ENCODE measurements around the gene HMGN3. TPM values are rescaled to one million over a fixed set of nuclear protein-coding genes. Genes with fewer than 3 reads are reported as not detected.

The HMGN3 gene
- polyA plus RNA-seq, 1 of the 3 experiments (the other 2 are of a cell fraction), result 64.5 TPM

- Histone ChIP-seq H3K79me2 (ENCODE audit: insufficient read depth) (no peaks in the 10 kb centered on the region), H3K36me3 (replicated peaks in 1 of 2; ENCODE audit: control insufficient read depth in 1 of 2, insufficient read depth in 2 of 2, low read length in 1 of 2) (no peaks in the 10 kb centered on the region), H3K9ac (no peak overlapping the region), H3K9me2 (no peaks in the 10 kb centered on the region), H3K27ac (ENCODE audit: low read depth in 2 of 2, low read length in 1 of 2) (no peak overlapping the region), H3K4me1 (ENCODE audit: control insufficient read depth in 1 of 2, insufficient read depth in 2 of 2, low read depth in 1 of 2, low read length in 1 of 2) (no peaks in the 10 kb centered on the region; a peak in 1 of 4 replicates), H3K27me3 (ENCODE audit: insufficient read depth) (no peaks in the 10 kb centered on the region), H2AFZ (ENCODE audit: low read depth) (no peak overlapping the region), H3F3A (replicated peaks; ENCODE audit: insufficient read depth) (no peaks in the 10 kb centered on the region), H3K9me3 (no peaks in the 10 kb centered on the region), H3K4me3 (ENCODE audit: low read depth in 2 of 2, low read length in 1 of 2) (no peak overlapping the region), H4K20me1 (ENCODE audit: insufficient read depth) (no peaks in the 10 kb centered on the region), H3K4me2 (no peak overlapping the region)
- 70% methylated on average over 3 of the region's 3 CpGs for WGBS (ENCODE audit: low lambda C conversion rate)
- TF ChIP-seq, protein P1, sequence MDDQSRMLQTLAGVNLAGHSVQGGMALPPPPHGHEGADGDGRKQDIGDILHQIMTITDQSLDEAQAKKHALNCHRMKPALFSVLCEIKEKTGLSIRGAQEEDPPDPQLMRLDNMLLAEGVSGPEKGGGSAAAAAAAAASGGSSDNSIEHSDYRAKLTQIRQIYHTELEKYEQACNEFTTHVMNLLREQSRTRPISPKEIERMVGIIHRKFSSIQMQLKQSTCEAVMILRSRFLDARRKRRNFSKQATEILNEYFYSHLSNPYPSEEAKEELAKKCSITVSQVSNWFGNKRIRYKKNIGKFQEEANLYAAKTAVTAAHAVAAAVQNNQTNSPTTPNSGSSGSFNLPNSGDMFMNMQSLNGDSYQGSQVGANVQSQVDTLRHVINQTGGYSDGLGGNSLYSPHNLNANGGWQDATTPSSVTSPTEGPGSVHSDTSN (IDR thresholded peaks at IDR 0.05), result no peak
- no peak for TF ChIP-seq RAD21 (IDR thresholded peaks at IDR 0.05; ENCODE audit: low read length)
- no peak for TF ChIP-seq NFIC (IDR thresholded peaks at IDR 0.05; ENCODE audit: borderline replicate concordance)
- TF ChIP-seq FOSL2 (IDR thresholded peaks at IDR 0.05; ENCODE audit: borderline replicate concordance, low read depth), result no peak
- TF ChIP-seq RCOR1 (IDR thresholded peaks at IDR 0.05; ENCODE audit: low read length), result no peak
- no peak for TF ChIP-seq ELF1 (IDR thresholded peaks at IDR 0.05)
- TF ChIP-seq TCF12 (IDR thresholded peaks at IDR 0.05), result no peak
- no peak for TF ChIP-seq NRF1 (IDR thresholded peaks at IDR 0.05; ENCODE audit: low read depth, low read length)
- TF ChIP-seq, protein P2, sequence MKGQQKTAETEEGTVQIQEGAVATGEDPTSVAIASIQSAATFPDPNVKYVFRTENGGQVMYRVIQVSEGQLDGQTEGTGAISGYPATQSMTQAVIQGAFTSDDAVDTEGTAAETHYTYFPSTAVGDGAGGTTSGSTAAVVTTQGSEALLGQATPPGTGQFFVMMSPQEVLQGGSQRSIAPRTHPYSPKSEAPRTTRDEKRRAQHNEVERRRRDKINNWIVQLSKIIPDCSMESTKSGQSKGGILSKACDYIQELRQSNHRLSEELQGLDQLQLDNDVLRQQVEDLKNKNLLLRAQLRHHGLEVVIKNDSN (IDR thresholded peaks at IDR 0.05; ENCODE audit: borderline replicate concordance, low read depth), result no peak
- TF ChIP-seq TAF1 (IDR thresholded peaks at IDR 0.05; ENCODE audit: borderline replicate concordance, low read depth, low read length), result no peak
- TF ChIP-seq TEAD4 (IDR thresholded peaks at IDR 0.05; ENCODE audit: borderline replicate concordance, insufficient read depth), result no peak
- TF ChIP-seq EP300 (IDR thresholded peaks at IDR 0.05; ENCODE audit: borderline replicate concordance in 1 of 2, low read depth in 1 of 2, low read length in 1 of 2), result no peak
- TF ChIP-seq RFX5 (IDR thresholded peaks at IDR 0.05; ENCODE audit: low read length), result no peak
- ChIA-PET POLR2A (no interaction called here), CTCF (interaction anchor here (1.0 kb wide), 1 partner anchor 278 kb away, joined by 3 read pairs; no protein-coding TSS in a partner anchor)
- no peak for DNase-seq
Observed at GRCh38 chr6:79188885-79189480, 45.5 kb downstream of the HMGN3 start.

GRCh38 chr6:79188107-79188506 lies 46.4 kb downstream of the HMGN3 start:
- ChIA-PET POLR2A (no interaction called here), CTCF (no interaction called here)
- no peaks in the 10 kb centered on the region for H3K9me3 ChIP-seq
- H3K36me3 ChIP-seq (replicated peaks in 1 of 2; ENCODE audit: control insufficient read depth in 1 of 2, insufficient read depth in 2 of 2, low read length in 1 of 2), result no peaks in the 10 kb centered on the region
- no peak overlapping the region for H3K4me3 ChIP-seq (ENCODE audit: low read depth in 2 of 2, low read length in 1 of 2)
- H4K20me1 ChIP-seq (ENCODE audit: insufficient read depth), result no peaks in the 10 kb centered on the region
- H2AFZ ChIP-seq (ENCODE audit: low read depth), result no peak overlapping the region
- H3K27ac ChIP-seq (ENCODE audit: low read depth in 2 of 2, low read length in 1 of 2), result no peak overlapping the region
- no peaks in the 10 kb centered on the region for H3K27me3 ChIP-seq (ENCODE audit: insufficient read depth)
- 75% methylated on average over 2 of the region's 2 CpGs for WGBS (ENCODE audit: low lambda C conversion rate)
- no peaks in the 10 kb centered on the region for H3K9me2 ChIP-seq
- H3K9ac ChIP-seq, result no peak overlapping the region
- H3K4me2 ChIP-seq, result no peak overlapping the region
- H3K79me2 ChIP-seq (ENCODE audit: insufficient read depth), result no peaks in the 10 kb centered on the region
- no peaks in the 10 kb centered on the region for H3F3A ChIP-seq (replicated peaks; ENCODE audit: insufficient read depth)
- DNase-seq, result no peak
- no peaks in the 10 kb centered on the region for H3K4me1 ChIP-seq (ENCODE audit: control insufficient read depth in 1 of 2, insufficient read depth in 2 of 2, low read depth in 1 of 2, low read length in 1 of 2)
- no peak for TF ChIP-seq TEAD4 (IDR thresholded peaks at IDR 0.05; ENCODE audit: borderline replicate concordance, insufficient read depth)
- no peak for TF ChIP-seq ELF1 (IDR thresholded peaks at IDR 0.05)
- TF ChIP-seq RCOR1 (IDR thresholded peaks at IDR 0.05; ENCODE audit: low read length), result no peak
- no peak for TF ChIP-seq FOSL2 (IDR thresholded peaks at IDR 0.05; ENCODE audit: borderline replicate concordance, low read depth)
- no peak for TF ChIP-seq SIN3A (IDR thresholded peaks at IDR 0.05; ENCODE audit: borderline replicate concordance, low read depth, low read length)
- TF ChIP-seq, protein P1 (IDR thresholded peaks at IDR 0.05), result no peak
- no peak for TF ChIP-seq REST (IDR thresholded peaks at IDR 0.05; ENCODE audit: low read depth, low read length)
- TF ChIP-seq FOXM1 (IDR thresholded peaks at IDR 0.05; ENCODE audit: low read depth), result no peak
- no peak for TF ChIP-seq MEF2A (IDR thresholded peaks at IDR 0.05; ENCODE audit: borderline replicate concordance, low read depth)
- TF ChIP-seq MXI1 (IDR thresholded peaks at IDR 0.05; ENCODE audit: low read depth, low read length), result no peak
- no peak for TF ChIP-seq FOXJ3 (CRISPR knock-in tag; IDR thresholded peaks at IDR 0.05)
- TF ChIP-seq, protein P2 (IDR thresholded peaks at IDR 0.05; ENCODE audit: borderline replicate concordance, low read depth), result no peak
- TF ChIP-seq RAD21 (IDR thresholded peaks at IDR 0.05; ENCODE audit: low read length), result no peak
- TF ChIP-seq CHD2 (IDR thresholded peaks at IDR 0.05; ENCODE audit: low read length, partially characterized antibody), result no peak
